CD4-positive, alpha-beta T cell treated with Interferon alpha-2 for 1 hour (primary cell): ENCODE data around the gene HDAC10.
A peak's percentile ranks its signal among the peaks of the same experiment; 100 is the strongest.
"Not testable (repeated sequence)": the region's sequence is repeated elsewhere in the genome, so short reads cannot be mapped to it uniquely, and the experiment has no call there.

Source experiments
- DNase-seq, 2 donors: peaks; one replicate each; pipeline ENCODE4 v3.0.0-alpha.2; 2020 to 2022

Gene HDAC10

GRCh38 chr22:50285568-50286229, 34.6 kb upstream of the HDAC10 start:
- DNase-seq = no peak

GRCh38 chr22:50284479-50284878, 33.4 kb upstream of the HDAC10 start:
- DNase-seq = no peak

- no peak for DNase-seq
Observed at GRCh38 chr22:50283821-50284220, 32.8 kb upstream of the HDAC10 start.

GRCh38 chr22:50282361-50283155, 31.5 kb upstream of the HDAC10 start:
- no peak for DNase-seq

- DNase-seq = no peak
Observed at GRCh38 chr22:50281957-50282356, 30.9 kb upstream of the HDAC10 start.

GRCh38 chr22:50281384-50281760, 30.3 kb upstream of the HDAC10 start:
- DNase-seq = no peak

GRCh38 chr22:50280708-50281383, 29.8 kb upstream of the HDAC10 start:
- DNase-seq = no peak

GRCh38 chr22:50280022-50280707, 29.1 kb upstream of the HDAC10 start:
- no peak for DNase-seq

GRCh38 chr22:50278956-50279619, 28.0 kb upstream of the HDAC10 start:
- DNase-seq = no peak

- DNase-seq = no peak
Observed at GRCh38 chr22:50278461-50278860, 27.4 kb upstream of the HDAC10 start.

- no peak for DNase-seq
Observed at GRCh38 chr22:50277761-50278160, 26.7 kb upstream of the HDAC10 start.

- peak; percentile 39 to 69 for DNase-seq
Observed at GRCh38 chr22:50276143-50276542, 25.1 kb upstream of the HDAC10 start.

GRCh38 chr22:50275181-50276055, 24.4 kb upstream of the HDAC10 start:
- no peak for DNase-seq

GRCh38 chr22:50274771-50275170, 23.7 kb upstream of the HDAC10 start:
- no peak for DNase-seq

GRCh38 chr22:50274311-50274710, 23.2 kb upstream of the HDAC10 start:
- peak; percentile 52 to 63 for DNase-seq

- not testable (repeated sequence) for DNase-seq
Observed at GRCh38 chr22:50273781-50274180, 22.7 kb upstream of the HDAC10 start.

- DNase-seq = not testable (repeated sequence)
Observed at GRCh38 chr22:50273352-50273751, 22.3 kb upstream of the HDAC10 start.

GRCh38 chr22:50272044-50272802, 21.2 kb upstream of the HDAC10 start:
- DNase-seq = no peak

GRCh38 chr22:50271519-50271970, 20.5 kb upstream of the HDAC10 start:
- DNase-seq = peak; percentile 53 to 74

GRCh38 chr22:50270666-50271394, 19.8 kb upstream of the HDAC10 start:
- peak; percentile 61 to 76 for DNase-seq
